ENCODE results near the gene FKBP7. TPM values are rescaled to one million over a fixed set of nuclear protein-coding genes. Genes with fewer than 3 reads are reported as not detected.

FKBP7 gene
- total RNA-seq, 4 donors from 2014 or later: 7.3 to 21.9 (median 12.6) TPM

DNA sequence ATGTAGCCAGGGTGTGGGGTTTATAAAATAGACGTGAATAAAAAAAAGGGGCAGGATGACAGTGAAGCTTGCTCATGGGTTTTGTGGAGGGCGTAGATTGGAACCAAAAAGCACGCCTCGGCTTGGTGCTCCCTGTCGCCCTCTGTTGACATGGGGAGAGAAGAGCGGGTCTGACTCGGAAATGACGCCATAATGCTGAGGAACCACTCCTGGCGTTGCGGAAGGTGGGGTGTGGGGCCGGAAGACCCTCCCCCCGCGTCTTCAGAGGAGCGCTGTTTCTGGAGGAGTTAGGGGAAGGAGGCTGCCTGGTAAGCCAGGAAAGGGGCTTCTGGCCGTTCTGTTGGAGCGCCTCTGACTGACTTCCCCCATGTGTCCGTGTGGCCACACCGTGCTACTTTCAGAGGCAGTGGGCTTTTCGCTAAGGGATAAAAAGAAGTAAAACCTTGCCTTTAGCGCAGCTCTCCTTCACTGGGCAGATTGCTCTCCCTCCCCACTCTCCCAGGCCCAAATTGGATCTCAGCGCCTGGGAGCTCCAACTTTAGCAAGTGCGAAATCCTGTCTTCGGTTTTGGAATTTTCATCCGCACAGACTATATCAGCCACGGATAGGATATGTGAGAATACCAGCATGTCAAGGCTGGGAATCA is 44.7 kb upstream of the FKBP7 start:
- Histone ChIP-seq H3K36me3 (peaks cover 0 to 18% of the 10 kb centered on the region in 2 donors), H3K9me3 (no peaks in the 10 kb centered on the region), H3K4me1 (peaks cover 0 to 12% (median 0%) of the 10 kb centered on the region in 3 donors), H3K4me3 (peak overlapping the region; percentile 60), H3K27ac (peak overlapping the region; percentile 35 to 84 (median 77)), H3K27me3 (no peaks in the 10 kb centered on the region)
- ATAC-seq: peak; percentile 96
- WGBS, 2 donors (ENCODE audit: low coverage in 1 of 2): 8 to 9% methylated on average over 9 to 12 of the region's 25 CpGs
- TF ChIP-seq, protein P1, sequence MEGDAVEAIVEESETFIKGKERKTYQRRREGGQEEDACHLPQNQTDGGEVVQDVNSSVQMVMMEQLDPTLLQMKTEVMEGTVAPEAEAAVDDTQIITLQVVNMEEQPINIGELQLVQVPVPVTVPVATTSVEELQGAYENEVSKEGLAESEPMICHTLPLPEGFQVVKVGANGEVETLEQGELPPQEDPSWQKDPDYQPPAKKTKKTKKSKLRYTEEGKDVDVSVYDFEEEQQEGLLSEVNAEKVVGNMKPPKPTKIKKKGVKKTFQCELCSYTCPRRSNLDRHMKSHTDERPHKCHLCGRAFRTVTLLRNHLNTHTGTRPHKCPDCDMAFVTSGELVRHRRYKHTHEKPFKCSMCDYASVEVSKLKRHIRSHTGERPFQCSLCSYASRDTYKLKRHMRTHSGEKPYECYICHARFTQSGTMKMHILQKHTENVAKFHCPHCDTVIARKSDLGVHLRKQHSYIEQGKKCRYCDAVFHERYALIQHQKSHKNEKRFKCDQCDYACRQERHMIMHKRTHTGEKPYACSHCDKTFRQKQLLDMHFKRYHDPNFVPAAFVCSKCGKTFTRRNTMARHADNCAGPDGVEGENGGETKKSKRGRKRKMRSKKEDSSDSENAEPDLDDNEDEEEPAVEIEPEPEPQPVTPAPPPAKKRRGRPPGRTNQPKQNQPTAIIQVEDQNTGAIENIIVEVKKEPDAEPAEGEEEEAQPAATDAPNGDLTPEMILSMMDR (IDR thresholded peaks at IDR 0.05): peak; percentile 18 to 83 (median 61)
- TF ChIP-seq POLR2AphosphoS5 (IDR thresholded peaks at IDR 0.05): peak; percentile 57
- TF ChIP-seq EP300 (IDR thresholded peaks at IDR 0.05): no peak
- TF ChIP-seq POLR2A (IDR thresholded peaks at IDR 0.05): peak; percentile 14 to 50

DNA sequence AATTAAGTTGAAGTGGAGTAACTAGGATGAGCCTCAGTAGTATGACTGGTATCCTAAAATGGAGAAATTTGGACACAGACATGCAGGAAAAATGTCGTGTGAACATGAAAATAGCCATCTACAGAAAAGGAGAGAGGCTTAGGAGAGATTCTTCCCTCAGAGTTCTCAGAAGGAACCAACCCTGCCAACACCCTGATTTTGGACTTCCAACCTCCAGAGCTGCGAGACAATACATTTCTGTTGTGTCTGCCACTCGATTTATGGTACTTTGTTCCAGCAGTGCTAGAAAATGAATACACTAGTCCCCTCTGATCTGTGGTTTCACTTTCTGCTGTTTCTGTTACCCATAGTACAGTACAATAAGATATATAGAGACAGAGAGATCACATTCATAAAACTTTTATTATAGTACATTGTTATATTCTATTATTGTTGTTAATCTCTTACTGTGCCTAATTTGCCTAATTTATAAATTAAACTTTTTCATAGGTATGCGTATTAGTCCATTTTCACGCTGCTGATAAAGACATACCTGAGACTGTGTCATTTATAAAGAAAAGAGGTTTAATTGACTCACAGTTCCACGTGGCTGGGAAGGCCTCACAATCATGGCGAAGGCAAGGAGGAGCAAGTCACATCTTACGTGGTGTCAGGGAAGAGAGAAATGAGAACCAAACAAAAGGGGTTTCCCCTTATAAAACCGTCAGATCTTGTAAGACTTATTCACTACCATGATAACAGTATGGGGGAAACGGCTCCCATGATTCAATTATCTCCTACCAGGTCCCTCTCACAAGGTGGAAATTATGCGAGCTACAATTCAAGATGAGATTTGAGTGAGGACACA is 43.1 kb upstream of the FKBP7 start:
- 89 to 92% methylated on average over 7 to 11 of the region's 11 CpGs for WGBS, 2 donors (ENCODE audit: low coverage in 1 of 2)
- Histone ChIP-seq H3K4me3 (no peak overlapping the region), H3K27me3 (no peaks in the 10 kb centered on the region), H3K36me3 (peaks cover 0 to 33% of the 10 kb centered on the region in 2 donors), H3K9me3 (no peaks in the 10 kb centered on the region), H3K4me1 (peaks cover 0 to 12% (median 0%) of the 10 kb centered on the region in 3 donors), H3K27ac (no peak overlapping the region)
- no peak for ATAC-seq
- no peak for TF ChIP-seq EP300 (IDR thresholded peaks at IDR 0.05)
- TF ChIP-seq, protein P1 (IDR thresholded peaks at IDR 0.05): no peak
- TF ChIP-seq POLR2AphosphoS5 (IDR thresholded peaks at IDR 0.05): no peak
- no peak for TF ChIP-seq POLR2A (IDR thresholded peaks at IDR 0.05)

DNA sequence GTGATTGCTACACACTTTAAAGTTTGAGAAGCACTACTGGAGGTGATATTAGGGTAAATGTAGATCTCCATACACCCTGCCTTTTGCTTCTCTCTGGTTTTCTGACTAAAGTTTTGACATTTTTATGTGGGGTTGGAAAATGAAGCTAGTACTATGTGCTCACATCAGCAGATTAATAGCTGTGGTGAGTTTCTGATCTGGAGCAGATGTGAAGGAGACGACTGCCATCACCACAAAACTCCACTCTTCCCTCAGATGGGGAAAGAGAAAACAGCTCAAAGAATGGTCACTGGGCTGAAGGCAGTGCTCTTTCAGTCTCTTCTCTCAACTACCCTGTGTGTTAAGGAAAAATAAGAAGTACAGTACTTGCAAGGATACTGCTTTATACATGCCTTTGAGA is 39.1 kb upstream of the FKBP7 start:
- no peaks in the 10 kb centered on the region for H3K27me3 ChIP-seq
- no peaks in the 10 kb centered on the region for H3K4me1 ChIP-seq
- TF ChIP-seq EP300 (IDR thresholded peaks at IDR 0.05): no peak
- no peak for TF ChIP-seq POLR2AphosphoS5 (IDR thresholded peaks at IDR 0.05)
- TF ChIP-seq, protein P1 (IDR thresholded peaks at IDR 0.05): no peak
- TF ChIP-seq POLR2A (IDR thresholded peaks at IDR 0.05): no peak
- H3K4me3 ChIP-seq: no peak overlapping the region
- peaks cover 0 to 52% of the 10 kb centered on the region in 2 donors for H3K36me3 ChIP-seq
- no peak overlapping the region for H3K27ac ChIP-seq
- ATAC-seq: no peak
- 57 to 100% methylated on average over 1 of the region's 1 CpG for WGBS, 2 donors (ENCODE audit: low coverage in 1 of 2)
- H3K9me3 ChIP-seq: no peaks in the 10 kb centered on the region

DNA sequence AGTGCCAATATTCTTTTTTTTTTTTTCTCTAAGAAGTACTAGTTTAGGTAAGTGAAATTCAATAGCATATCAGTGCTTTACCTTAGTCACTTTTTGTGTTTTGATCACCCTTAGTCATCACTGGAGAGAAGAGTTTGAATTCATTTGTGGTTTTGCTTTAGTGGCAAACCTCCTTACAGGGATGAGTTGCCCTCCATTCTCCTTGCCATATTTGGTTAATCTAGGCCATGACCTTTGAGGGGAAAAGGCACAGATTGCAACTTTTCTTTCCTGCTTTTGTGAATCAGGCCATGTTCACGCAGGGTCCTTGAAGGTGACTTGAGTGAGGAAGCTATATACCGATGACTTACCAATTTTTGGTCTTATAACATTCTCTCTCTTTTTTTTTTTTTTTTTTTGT is 36.3 kb upstream of the FKBP7 start:
- Histone ChIP-seq H3K9me3 (no peaks in the 10 kb centered on the region), H3K36me3 (peaks cover 0 to 78% of the 10 kb centered on the region in 2 donors), H3K4me1 (no peaks in the 10 kb centered on the region), H3K4me3 (no peak overlapping the region), H3K27ac (no peak overlapping the region), H3K27me3 (no peaks in the 10 kb centered on the region)
- TF ChIP-seq, protein P1 (IDR thresholded peaks at IDR 0.05): no peak
- TF ChIP-seq POLR2A (IDR thresholded peaks at IDR 0.05) (no peak), EP300 (IDR thresholded peaks at IDR 0.05) (no peak), POLR2AphosphoS5 (IDR thresholded peaks at IDR 0.05) (no peak)
- WGBS, 2 donors (ENCODE audit: low coverage in 1 of 2): 100% methylated on average over 1 to 2 of the region's 2 CpGs
- ATAC-seq: no peak
